Activated CD4-positive, alpha-beta T cell treated with anti-CD3 and anti-CD28 coated beads, Interleukin-2, amount 50 U/mL, for 16 hours (primary cell): ENCODE measurements around the gene KRTAP24-1.

Source experiments
- DNase-seq: peaks from one replicate; pipeline ENCODE4 v3.0.0-alpha.2; 2020

The KRTAP24-1 gene

DNA sequence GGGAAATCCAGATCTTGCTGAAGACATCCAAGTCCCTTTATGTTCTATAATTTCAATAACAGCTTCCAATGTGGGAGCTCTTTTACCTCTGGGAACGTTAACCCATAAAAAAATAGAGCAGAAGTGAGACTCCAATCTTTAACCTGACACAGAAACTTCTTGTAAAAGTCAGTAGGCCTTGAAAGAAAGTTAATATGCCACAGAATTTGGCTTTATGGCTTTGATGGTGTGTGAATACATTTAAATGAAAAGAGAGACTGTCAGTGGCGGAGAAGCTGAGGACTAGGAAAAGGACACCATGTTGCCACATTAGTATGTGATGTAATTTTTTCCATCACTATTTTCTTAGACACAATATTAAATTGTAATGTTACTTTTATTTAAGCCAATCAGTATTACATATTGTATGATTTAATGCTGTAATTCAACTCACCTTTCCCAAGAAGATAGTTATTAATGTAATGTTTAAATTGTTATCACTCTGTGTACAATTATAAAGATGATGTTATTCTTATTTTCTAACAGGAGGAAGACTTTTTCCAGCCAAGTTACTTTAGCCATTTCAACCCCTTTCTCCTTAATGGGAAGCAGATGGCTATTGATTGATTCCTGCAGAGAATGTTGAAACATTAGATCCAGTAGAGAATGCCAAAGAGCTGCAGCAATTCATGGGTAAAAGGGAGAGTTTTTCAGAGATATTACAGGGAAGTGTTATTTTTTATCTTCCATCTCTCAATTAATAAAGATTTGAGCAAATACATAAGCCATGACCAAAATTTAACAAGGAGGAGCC, 49.3 kb downstream of the KRTAP24-1 start:
- no peak for DNase-seq

DNA sequence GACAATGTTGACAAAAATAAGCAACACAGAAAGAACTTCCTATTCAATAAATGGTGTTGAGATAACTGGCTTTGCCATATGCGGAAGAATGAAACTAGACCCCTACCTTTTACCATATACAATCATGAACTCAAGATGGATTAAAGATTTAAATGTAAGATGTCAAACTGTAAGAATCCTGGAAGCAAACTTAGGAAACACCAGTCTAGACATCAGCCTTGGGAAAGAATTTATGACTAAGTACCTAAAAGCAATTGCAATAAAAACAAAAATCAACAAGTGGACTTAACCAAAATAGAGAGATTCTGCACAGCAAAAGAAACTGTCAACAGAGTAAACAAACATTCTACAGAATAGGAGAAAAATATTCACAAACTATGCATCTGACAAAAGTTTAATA, 50.7 kb downstream of the KRTAP24-1 start:
- no peak for DNase-seq
